GM18508 (cell line): ENCODE measurements around the gene AHI1.

ENCODE experiments used
- ATAC-seq: cut with Tn5 transposase; IDR thresholded peaks from one replicate; pipeline ENCODE4 v1.9.1; 2021; ENCODE audit warnings: moderate number of reproducible peaks; ENCODE audit not compliant: insufficient read depth, unreplicated experiment

AHI1 gene

GRCh38 chr6:135497412-135498184, at the start of gene AHI1:
AHI1 (minus strand) TSS chr6:135497740; CDS start chr6:135492237, 5,503 bp downstream.
- ATAC-seq, result peak; percentile 80

- ATAC-seq, result no peak
These were observed 49.3 kb upstream of the AHI1 start for GRCh38 chr6:135546680-135547418.

GRCh38 chr6:135546206-135546605, 48.7 kb upstream of the AHI1 start:
- ATAC-seq, result no peak

- no peak for ATAC-seq
These were observed 42.8 kb upstream of the AHI1 start for GRCh38 chr6:135540207-135540840.

GRCh38 chr6:135537741-135538301, 40.3 kb upstream of the AHI1 start:
- ATAC-seq, result no peak

GRCh38 chr6:135535989-135536414, 38.5 kb upstream of the AHI1 start:
- ATAC-seq, result no peak

GRCh38 chr6:135534773-135535380, 37.3 kb upstream of the AHI1 start:
- ATAC-seq, result no peak

GRCh38 chr6:135532559-135532958, 35.0 kb upstream of the AHI1 start:
- ATAC-seq, result no peak

- no peak for ATAC-seq
These were observed 34.5 kb upstream of the AHI1 start for GRCh38 chr6:135531954-135532490.

GRCh38 chr6:135530113-135530512, 32.6 kb upstream of the AHI1 start:
- ATAC-seq, result no peak

GRCh38 chr6:135527960-135528249, 30.4 kb upstream of the AHI1 start:
- no peak for ATAC-seq

GRCh38 chr6:135527116-135527959, 29.8 kb upstream of the AHI1 start:
- ATAC-seq, result no peak

- ATAC-seq, result no peak
These were observed 28.1 kb upstream of the AHI1 start for GRCh38 chr6:135525594-135525993.

GRCh38 chr6:135522965-135523692, 25.6 kb upstream of the AHI1 start:
- ATAC-seq, result no peak

- ATAC-seq, result no peak
These were observed 23.9 kb upstream of the AHI1 start for GRCh38 chr6:135521431-135521830.

- no peak for ATAC-seq
These were observed 23.2 kb upstream of the AHI1 start for GRCh38 chr6:135520781-135521180.

- ATAC-seq, result no peak
These were observed 21.8 kb upstream of the AHI1 start for GRCh38 chr6:135519348-135519747.

- no peak for ATAC-seq
These were observed 20.0 kb upstream of the AHI1 start for GRCh38 chr6:135517527-135517926.

- no peak for ATAC-seq
These were observed 17.2 kb upstream of the AHI1 start for GRCh38 chr6:135514706-135515105.
